Hepatic stellate cell (primary cell): ENCODE measurements around the gene PSTPIP1.

Experiments
- DNase-seq: peaks from one replicate; pipeline ENCODE4 v3.0.0; 2011; ENCODE audit warnings: low spot score

The PSTPIP1 gene

DNA sequence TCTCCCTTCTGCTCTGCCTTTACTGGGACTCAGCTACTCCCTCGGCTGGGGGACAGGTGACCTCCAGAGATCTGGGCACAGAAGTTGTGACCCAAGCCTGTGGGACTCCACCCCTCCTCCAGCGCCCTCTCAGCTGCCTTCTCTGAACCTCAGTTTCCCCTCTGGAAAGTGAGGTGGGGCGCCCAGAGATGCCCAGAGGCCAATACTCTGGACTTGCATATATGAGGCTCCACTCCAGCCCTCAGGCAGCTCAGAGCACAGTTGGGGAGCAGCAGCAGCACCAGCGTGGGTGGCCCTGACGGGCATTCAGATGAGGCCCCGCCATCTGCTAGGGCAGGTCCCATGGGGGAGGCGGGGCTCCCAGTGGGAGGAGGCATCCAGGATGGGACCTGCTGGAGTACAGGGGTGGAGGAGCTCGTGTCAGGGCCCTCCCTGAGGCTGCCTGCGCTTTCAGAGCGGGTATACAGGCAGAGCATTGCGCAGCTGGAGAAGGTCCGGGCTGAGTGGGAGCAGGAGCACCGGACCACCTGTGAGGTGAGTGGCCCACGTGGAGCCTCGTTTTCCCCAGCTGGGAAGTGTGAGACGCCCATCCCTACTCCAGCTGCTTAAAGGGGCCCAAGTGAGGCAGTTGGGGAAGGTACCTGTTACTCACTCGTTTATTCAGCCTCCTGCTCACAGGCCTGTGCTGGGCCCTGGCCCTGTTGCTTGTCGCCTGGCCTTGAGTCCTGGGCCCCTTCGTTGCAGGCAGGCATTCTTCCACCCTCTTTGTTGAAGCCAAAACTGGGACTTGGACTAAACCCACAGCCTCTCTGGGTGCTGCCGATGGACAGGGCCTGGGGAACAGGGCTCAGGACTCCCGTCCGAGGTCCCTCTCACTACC is 35.4 kb downstream of the PSTPIP1 start:
- DNase-seq: peak; percentile 7

DNA sequence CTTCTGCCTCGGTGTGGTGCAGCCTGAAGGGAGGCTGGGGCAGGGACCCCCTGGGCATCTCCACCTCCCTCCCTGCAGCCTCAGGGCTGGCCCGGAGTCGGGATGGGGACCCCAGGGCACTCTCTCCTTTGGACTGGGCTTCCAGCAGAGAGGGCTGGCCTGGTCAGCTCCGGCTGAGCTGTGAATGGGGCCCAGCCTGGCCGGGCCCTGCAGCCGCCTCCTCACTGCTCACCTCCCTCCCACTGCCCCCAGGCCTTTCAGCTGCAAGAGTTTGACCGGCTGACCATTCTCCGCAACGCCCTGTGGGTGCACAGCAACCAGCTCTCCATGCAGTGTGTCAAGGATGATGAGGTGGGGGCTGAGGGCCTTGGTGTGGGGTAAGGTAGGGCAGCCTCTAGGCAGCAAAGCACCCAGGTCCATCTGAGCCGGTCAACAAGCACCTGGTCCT is 36.0 kb downstream of the PSTPIP1 start:
- DNase-seq: peak; percentile 6

DNA sequence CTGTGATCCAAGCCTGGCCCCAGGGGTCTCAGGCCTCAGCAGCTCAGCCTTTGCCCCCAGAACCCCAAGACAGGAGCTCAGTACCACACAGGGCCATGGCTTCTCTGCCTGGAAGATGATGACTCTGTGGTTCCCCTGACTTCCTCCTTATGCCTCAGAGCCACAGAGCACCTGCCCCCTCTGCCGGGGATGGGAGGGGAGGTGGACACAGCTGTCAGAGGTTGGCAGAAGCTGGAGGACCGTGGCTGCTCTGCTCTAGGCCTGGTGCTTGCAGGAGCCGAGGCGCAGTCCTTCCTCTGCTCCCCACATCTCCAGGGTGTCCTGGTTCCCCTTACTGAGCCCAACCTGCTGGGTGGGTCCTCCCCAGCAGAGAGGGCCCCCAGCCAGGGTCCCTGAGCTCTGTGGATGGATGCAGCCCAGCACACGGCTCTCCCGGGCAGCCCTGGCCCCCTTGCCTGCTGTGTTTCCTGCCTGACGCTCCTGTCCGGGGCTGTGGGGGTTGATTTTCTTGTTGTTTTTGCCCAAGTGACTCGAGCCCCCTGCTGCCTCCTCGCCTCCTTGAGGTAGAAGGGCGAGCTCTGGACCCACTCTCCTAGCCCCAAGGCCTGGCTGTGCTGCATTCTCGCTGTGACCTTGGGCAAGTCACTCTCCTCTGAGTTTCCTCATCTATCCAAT is 36.6 kb downstream of the PSTPIP1 start:
- DNase-seq: peak; percentile 4

DNA sequence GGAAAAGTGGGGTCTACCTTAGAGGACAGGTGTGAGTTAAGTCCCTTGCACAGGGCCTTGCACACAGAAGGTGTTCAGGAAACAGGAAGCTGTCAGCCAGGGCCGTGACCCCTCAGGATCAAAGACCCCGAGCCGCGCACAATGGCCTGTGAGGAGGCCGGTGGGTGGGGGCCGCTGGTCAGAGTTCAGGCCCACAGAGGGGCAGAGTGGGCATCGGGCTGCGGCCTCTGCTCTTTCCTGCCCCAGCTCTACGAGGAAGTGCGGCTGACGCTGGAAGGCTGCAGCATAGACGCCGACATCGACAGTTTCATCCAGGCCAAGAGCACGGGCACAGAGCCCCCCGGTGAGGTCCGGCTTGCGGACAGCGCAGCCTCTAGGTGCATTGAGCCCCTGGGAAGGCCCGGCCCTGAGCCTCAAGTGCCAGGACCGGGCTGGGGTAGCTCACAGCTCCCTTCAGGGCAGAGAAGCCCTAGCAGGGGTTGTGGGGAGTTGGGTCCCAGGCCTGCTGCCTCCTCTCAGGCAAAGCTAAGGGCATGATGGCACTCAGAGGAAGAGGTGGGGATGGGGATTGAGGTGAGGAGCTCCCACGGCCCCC is 37.2 kb downstream of the PSTPIP1 start:
- no peak for DNase-seq

DNA sequence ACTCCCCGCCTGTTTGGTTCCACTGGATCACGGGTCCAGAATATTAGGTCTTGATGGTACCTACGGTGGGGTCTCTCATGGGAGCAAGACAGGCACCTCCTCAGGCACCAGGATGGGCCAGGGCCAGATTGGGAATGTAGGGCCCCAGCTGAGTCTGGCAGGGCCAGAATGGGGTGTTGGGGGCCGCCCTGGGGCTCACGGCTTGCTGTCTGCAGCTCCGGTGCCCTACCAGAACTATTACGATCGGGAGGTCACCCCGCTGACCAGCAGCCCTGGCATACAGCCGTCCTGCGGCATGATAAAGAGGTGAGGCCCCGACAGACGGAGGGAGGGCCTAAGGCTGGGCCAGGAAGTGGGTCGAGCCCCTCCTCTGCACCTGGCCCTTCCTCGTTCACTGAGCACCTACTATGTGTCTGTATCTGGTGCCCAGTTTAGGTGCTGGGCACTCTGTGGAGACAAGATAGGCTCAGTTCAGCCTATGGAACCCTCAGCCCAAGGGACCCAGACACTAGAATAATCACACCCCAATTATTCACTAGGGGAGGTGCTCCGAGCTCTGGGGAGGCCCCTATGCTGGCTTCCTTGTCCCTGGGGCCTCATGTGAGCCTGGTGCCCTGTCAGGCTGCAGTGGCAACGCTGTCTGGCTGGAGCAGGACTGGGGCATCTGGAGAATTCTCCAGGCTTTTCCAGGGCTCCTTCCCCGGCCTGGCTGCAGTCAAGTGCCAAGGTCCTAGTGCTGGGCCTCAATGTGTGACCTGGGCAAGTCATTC is 37.9 kb downstream of the PSTPIP1 start:
- no peak for DNase-seq

DNA sequence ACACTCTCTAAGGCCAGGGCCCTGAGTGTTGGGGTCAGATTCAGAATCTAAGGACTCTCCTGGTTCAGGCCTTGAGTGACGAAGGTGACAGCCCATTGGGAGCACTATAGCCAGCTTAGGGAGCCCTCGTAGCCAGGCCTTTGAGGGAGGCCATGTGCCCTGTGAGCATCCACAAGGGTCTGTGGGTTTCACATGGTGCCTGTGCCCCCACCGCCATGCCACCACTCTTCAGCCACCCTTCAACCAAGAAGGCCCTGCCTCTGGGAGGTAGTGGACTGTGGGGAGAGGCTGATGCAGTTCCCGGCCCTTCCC is 38.4 kb downstream of the PSTPIP1 start:
- DNase-seq: no peak

DNA sequence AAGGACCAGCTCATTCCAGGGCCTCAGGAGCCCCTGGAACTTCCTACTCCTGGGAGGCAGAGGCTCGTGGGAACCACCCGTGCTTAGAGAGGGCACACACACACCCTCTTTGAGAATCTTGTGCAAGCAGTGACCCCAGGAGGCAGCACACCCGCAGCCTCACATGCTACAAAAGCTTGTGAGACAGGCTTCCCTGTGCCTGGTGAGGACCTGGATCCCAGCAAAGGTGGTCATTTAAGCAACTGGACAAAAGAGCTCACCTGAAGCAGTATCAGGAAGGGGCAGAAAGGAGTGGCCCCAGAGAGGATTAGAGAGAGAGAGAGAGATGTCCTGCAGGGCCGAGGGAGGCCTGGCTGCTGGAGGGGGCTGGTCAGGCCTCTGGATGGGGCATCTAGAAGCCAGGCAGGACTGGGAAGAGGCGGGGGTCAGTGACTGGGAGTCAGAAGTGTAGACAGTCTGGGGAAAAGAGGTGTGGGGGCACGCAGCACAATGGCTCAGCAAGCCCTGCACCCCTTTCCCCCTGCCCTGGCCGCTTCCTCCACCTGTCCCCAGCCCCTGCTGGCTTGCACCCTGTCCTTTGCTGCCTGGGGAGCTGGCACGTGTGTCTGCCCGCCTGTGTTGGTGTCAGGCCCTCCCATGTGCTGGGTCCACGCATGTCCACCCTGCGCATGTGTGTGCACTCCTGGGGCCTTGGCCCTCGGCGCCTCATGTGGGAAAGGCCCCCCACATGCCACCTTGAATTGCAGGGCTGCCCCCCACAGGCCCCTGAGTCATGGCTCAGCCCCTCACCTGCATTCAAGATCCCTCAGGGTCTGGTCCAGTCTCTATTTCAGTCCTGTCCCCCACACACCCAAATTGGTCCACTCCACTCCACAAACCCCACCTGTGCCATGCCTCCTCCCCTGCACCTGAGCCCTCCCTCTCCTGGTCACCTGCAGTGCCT is 39.1 kb downstream of the PSTPIP1 start:
- DNase-seq: no peak

DNA sequence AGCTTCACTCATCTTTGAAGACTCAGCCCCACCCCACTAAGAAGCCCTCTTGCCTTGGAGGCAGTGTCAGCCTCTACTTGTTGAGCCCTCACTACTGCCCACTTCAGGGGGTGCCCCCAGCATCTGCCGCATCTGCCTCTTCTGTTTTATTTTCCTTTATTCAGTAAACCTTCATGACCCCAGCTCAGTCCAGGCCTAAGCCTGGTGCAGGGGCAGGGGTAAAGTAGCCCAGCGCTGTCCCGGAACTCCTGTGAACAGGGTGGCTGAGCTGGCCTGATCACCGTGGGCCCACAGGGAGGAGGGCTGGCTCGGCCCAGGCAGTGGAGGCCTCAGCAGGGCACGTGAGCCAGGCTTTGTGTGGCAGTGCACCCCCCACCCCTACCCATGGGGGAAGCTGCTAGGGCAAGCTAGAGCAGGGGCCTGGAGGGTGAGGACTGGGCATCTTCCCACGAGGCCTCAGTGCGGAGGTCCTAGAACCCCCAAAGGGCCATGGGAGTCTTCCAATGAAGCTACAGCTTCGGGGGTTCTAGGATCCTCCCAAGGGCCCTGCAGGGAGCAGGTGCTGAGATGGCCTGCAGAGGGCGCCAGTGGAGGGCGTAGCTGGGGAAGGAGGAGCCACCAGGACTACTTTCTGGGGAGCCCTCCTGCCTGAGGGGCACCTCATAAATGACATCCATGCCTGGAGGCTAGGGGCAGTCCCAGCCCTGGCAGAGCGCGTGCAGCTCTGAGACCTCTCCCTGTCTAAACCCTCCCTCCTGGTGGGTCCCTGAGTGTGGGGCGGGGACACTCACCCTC is 40.0 kb downstream of the PSTPIP1 start:
- no peak for DNase-seq

DNA sequence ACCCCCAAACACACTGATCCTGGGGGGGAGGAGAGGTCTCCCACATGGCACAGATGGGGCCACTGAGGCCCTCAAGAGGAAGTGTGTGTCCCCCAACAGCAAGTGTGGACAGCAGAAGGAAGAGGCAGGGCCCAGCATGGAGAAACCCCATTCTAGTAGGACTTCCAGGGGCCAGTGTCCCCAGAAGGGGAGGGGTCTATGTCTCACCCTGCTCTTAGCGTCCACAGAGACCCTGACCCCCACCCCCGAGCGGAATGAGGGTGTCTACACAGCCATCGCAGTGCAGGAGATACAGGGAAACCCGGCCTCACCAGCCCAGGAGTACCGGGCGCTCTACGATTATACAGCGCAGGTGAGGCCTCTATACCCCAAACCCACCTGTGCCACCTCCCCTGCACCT is 40.7 kb downstream of the PSTPIP1 start:
- DNase-seq: no peak

DNA sequence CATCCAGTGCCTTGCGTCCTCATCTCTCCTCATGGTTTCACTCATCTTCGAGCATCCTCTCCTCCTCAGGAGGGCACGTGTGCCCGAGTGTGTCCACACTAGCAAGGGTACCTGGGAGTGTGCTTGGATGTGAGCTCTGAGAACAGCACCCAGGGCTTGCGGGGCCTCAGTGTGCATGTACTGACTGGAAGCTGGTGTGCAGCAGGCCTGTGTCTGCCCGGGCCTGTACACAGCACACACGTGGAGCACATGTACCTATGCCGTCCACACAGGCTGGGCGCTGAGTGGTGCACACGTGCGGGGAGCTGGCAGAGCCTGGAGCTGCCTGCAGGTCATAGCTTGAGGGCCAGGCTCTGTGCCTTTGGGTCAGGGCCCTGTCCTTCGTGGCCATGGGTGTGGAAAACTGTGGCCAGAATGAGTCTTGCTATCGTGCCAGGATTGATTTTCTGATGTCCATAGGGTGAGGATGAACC is 41.1 kb downstream of the PSTPIP1 start:
- no peak for DNase-seq

DNA sequence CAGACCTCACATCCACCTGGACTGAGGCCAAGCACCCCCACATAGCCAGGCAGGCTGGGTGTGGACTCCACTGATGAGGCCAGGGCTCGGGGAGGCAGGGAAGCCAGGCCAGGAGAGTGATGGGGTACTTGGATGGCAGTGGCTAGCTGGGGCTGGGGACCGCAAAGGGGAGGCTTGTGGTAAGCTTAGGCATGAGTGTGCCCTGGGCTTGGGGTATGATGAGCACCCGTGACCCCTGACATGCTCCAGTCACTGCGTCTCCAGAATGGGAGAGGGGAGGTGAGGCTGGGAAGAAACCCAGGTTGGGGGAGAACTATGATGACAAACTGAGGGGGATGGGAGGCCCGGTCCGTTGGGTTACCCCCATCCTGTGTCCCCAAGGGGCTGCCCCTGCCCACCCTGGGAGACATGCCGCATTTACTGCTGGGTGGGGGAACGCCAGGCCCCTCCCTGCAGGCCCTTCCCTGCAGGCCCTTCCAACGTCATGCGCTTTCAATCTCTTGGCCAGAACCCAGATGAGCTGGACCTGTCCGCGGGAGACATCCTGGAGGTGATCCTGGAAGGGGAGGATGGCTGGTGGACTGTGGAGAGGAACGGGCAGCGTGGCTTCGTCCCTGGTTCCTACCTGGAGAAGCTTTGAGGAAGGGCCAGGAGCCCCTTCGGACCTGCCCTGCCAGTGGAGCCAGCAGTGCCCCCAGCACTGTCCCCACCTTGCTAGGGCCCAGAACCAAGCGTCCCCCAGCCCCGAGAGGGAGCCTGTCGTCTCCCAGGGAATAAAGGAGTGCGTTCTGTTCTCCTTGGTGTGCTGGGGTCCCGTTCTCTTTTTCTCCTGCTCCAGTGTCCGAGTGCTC is 41.8 kb downstream of the PSTPIP1 start:
- DNase-seq: no peak

DNA sequence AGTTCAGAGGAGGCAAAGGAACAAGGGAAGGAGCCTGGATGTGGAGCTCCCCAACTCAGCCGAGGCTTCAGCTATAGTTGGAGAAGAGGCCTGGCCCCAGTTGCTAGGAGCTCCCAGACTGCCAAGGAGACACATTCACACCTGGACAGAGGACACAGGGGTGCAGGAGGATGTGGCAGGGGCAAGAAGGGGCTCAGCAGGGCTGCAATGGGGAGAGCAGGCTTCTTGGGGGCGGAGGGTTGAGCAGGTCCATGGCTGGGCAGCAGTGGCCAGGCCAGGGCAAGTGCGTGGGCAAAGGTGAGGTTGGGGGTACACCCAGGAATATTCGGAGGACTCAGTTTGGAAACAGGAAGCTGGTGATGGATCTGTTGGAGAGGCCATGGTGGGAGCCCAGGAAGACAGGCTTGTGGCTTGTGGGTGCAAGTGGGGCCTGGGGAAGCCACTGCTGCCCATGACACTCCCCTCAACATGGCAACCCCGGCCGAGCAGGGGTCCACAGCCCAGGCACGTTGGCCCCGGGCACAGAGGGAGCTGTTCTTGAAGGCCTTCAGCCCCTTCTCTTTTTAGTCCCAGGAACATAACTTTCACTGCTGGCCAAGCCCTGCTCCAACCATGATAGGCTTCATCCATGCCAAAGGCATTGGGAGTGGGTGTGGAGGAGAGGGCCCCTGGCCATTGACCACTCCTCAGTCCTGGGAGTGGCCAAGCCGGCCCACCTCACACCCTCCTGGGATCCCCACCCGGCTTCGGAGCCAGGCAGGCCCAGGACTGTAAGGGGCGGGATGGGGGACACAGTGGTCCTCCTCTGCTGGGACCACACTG is 42.7 kb downstream of the PSTPIP1 start:
- no peak for DNase-seq

DNA sequence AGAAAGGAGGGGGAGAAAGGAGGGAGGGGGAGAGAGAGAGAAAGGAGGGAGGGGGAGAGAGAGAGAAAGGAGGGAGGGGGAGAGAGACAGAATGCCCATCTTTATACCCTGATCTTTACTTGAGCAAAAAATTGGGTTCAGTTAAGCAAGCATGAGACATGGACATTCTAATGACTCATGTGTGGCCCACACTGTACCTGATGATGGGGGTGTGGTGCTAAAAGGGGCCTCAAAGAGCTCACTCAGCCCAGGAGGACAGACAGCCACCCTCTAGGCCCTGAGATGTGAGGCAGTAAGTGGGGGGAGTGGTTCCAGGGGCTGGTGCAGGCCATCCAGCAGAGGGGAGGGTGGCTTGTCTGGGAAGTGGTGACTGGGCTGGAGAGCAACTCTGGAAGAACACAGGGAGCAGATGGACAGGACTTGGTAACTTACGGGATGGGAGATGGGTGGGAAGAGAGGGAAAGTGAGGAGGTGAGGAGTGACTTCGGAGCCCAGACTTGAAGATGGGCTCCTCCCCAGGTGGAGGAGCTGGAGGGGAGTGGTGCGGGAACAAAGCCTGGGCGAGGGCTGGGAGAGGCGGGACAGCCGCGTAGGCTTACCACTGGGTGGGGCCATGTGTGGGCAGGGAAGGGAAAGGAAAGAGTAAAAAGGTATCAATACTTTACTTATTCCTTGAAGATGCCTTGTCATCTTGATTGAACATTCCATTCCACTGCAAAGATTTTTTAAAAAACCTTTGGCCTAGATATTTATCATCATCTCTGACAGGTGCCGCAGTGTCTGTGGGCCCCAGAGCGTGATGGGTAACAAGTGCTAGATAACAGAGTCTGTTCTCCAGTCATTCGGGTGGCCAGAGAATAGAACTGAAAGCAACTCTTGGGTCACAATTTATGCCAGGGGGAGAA is 43.6 kb downstream of the PSTPIP1 start:
- DNase-seq: no peak

DNA sequence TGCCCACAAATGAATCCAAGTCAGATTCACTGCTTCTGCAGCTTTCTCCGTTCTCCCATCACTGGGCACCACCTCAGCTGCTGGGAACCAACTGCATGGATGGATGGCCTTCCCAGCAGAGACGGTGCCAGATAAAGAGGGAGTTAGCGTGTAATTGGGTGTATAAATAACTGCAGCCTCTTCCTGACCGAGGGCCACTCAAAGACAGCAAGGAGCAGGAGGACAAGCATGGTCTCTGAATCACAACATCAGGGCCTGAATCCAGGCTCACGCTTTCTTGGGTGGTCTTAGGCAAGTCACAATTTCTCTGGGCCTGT is 44.2 kb downstream of the PSTPIP1 start:
- no peak for DNase-seq

DNA sequence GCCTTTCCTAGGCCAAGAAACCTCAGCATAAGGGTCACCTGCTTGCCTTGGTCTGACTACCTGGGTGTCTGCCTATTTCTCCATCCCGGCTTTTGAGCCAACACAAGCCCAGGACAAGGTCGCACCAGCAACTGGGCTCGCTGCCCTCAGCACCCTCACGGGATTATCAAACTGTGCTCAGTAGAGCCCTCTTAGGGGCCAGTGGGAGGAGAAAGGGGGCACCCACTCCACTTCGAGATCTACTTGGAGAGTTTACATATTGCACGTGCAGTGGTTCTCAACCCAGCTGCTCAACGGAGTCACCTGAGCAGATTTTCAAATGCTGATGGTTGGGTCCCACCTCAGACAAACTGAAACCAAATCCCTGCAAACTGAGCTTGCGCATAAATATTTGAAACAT is 44.9 kb downstream of the PSTPIP1 start:
- DNase-seq: no peak

DNA sequence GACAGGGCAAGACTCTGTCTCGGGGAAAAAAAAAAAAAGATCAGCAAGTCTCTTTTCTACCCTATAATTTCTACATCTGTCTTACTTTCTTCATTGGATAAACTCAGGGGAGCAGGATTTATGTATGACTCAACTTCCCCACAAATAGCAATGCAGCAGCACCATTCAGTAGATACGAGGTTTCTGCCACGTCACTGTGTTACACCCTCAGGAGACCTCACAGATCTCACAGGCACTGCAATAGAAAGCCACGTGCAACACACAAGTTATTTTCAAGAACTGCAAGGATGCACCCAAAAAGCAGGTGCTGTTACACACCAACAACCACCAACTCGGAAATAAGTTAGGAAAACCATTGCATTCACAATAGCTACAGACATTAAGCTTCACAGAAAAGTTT is 45.7 kb downstream of the PSTPIP1 start:
- DNase-seq: no peak

DNA sequence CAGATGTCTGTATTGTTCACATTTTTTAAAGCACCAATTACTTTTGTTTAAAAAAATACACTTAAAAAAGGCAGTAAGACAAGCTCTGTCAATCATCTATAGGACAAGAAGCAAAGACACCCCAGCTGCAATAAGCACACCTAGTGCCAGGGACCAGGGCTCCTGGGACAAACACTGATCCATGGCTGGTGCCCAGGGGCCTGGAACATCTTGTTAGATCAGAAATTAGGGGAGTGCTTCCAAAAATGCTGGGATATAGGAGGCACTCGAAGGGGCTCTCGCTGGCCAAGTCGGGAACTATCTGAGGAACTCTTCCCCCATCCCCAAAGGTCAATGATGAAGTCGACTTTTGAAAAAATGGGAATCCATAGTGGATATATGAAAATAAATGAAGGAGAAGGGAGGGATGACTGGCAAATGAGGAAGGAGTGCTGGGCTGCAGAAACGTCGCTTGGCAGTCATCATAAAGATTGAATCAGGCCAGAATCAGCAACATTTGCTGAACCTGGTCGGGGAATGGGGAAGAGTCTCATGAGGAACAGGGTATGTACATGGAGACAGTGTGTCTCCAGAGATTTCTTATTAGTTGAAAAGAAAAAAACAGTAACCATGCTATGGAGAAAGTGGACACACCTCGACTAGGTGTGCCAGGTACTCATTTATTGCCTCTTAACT is 47.5 kb downstream of the PSTPIP1 start:
- DNase-seq: no peak
